CD14-positive monocyte (primary cell): ENCODE results near the gene LGALS3. TPM values are rescaled to one million over a fixed set of nuclear protein-coding genes. Genes with fewer than 3 reads are reported as not detected.
A peak's percentile ranks its signal among the peaks of the same experiment; 100 is the strongest.

ENCODE experiments used
- DNase-seq, 3 donors: peaks; one replicate each; pipeline ENCODE4 v3.0.0-alpha.2; 2011 to 2022
- H2AFZ ChIP-seq: 2 replicates; pipeline ENCODE4 v1.6.0; 2012; ENCODE audit warnings: mild to moderate bottlenecking, low read depth, low read length, inconsistent platforms; ENCODE audit not compliant: insufficient read depth, poor library complexity, severe bottlenecking
- H3K27ac ChIP-seq, 2 donors: 1 replicate in 1 of 2; 2 replicates in 1 of 2; pipeline ENCODE4 v1.5.1; 2012 to 2013; ENCODE audit warnings: low read length in 2 of 2, control low read depth in 1 of 2, inconsistent platforms in 1 of 2, low read depth in 1 of 2, mild to moderate bottlenecking in 1 of 2
- H3K27me3 ChIP-seq, 2 donors: one replicate each; pipeline versions ENCODE4 v1.6.0 to v1.6.1; 2011 to 2013; ENCODE audit warnings: low read length in 2 of 2; ENCODE audit not compliant: control insufficient read depth in 2 of 2, insufficient read depth in 2 of 2
- H3K36me3 ChIP-seq, 2 donors: replicated peaks in 1 of 2; 1 replicate in 1 of 2; 2 replicates in 1 of 2; pipeline versions ENCODE4 v1.5.1 to v1.6.1; 2012 to 2013; ENCODE audit warnings: low read length in 2 of 2, control low read depth in 1 of 2, inconsistent platforms in 1 of 2, mild to moderate bottlenecking in 1 of 2; ENCODE audit not compliant: insufficient read depth in 2 of 2, control insufficient read depth in 1 of 2
- H3K4me1 ChIP-seq, 2 donors: 1 replicate in 1 of 2; 2 replicates in 1 of 2; pipeline versions ENCODE4 v1.5.1 to v1.6.1; 2012 to 2013; ENCODE audit warnings: low read length in 2 of 2, control low read depth in 1 of 2, inconsistent platforms in 1 of 2, mild to moderate bottlenecking in 1 of 2, moderate library complexity in 1 of 2; ENCODE audit not compliant: insufficient read depth in 2 of 2, control insufficient read depth in 1 of 2
- H3K4me2 ChIP-seq: replicated peaks from 2 replicates; pipeline ENCODE3; 2012; ENCODE audit warnings: low read length, moderate library complexity, mild to moderate bottlenecking; ENCODE audit not compliant: poor library complexity, severe bottlenecking; ENCODE audit errors: extremely low read depth
- H3K4me3 ChIP-seq, 3 experiments: fragments of 200-600 bp in 1 of 3; sonication (generic) in 1 of 3; replicated peaks in 1 of 3; 1 replicate in 2 of 3; 2 replicates in 1 of 3; pipeline ENCODE4 v1.5.1; 2011 to 2013; ENCODE audit warnings: low read length in 3 of 3, mild to moderate bottlenecking in 3 of 3, control low read depth in 2 of 3, low read depth in 2 of 3, inconsistent platforms in 1 of 3, moderate library complexity in 1 of 3
- H3K79me2 ChIP-seq: 2 replicates; pipeline ENCODE4 v1.6.0; 2012; ENCODE audit warnings: mild to moderate bottlenecking, control low read depth, inconsistent platforms, low read length, moderate library complexity; ENCODE audit not compliant: insufficient read depth
- H3K9ac ChIP-seq: 2 replicates; pipeline ENCODE4 v1.6.0; 2017; ENCODE audit warnings: low read length, mild to moderate bottlenecking; ENCODE audit not compliant: insufficient read depth, poor library complexity, severe bottlenecking
- H3K9me3 ChIP-seq, 2 donors: replicated peaks in 1 of 2; 1 replicate in 1 of 2; 2 replicates in 1 of 2; pipeline versions ENCODE4 v1.5.1 to v1.6.1; 2012 to 2013; ENCODE audit warnings: low read length in 2 of 2, control low read depth in 1 of 2; ENCODE audit not compliant: control insufficient read depth in 1 of 2, insufficient read depth in 1 of 2
- H4K20me1 ChIP-seq: 2 replicates; pipeline ENCODE4 v1.6.0; 2012; ENCODE audit warnings: mild to moderate bottlenecking, low read length, control low read depth, moderate library complexity; ENCODE audit not compliant: insufficient read depth
- H3K27ac Mint-ChIP-seq, 7 donors: one replicate each; pipeline ENCODE4 v1.8.0; 2020; ENCODE audit warnings: mild to moderate bottlenecking in 7 of 7, mixed read lengths in 7 of 7, moderate library complexity in 6 of 7, inconsistent platforms in 2 of 7
- H3K27me3 Mint-ChIP-seq, 3 donors: one replicate each; pipeline ENCODE4 v1.8.0; 2021 to 2022; ENCODE audit warnings: low read depth in 3 of 3, mild to moderate bottlenecking in 3 of 3, mixed read lengths in 3 of 3, moderate library complexity in 3 of 3, inconsistent platforms in 1 of 3
- H3K36me3 Mint-ChIP-seq, 2 donors: one replicate each; pipeline ENCODE4 v1.8.0; 2020; ENCODE audit warnings: mixed read lengths in 2 of 2, inconsistent platforms in 1 of 2, mild to moderate bottlenecking in 1 of 2
- H3K4me1 Mint-ChIP-seq: one replicate; pipeline ENCODE4 v1.8.0; 2020; ENCODE audit warnings: mild to moderate bottlenecking, mixed read lengths
- H3K4me3 Mint-ChIP-seq, 2 donors: one replicate each; pipeline ENCODE4 v1.8.0; 2020; ENCODE audit warnings: mild to moderate bottlenecking in 2 of 2, mixed read lengths in 2 of 2, moderate library complexity in 1 of 2
- H3K9me3 Mint-ChIP-seq, 7 donors: one replicate each; pipeline ENCODE4 v1.8.0; 2020 to 2022; ENCODE audit warnings: mixed read lengths in 7 of 7, mild to moderate bottlenecking in 6 of 7, moderate library complexity in 6 of 7, inconsistent platforms in 2 of 7
- WGBS: methylation state at CpG from one replicate; pipeline ENCODE4 v1.1.5; 2013; ENCODE audit warnings: missing lambda C conversion rate; ENCODE audit not compliant: insufficient coverage; 5-methylcytosine and 5-hydroxymethylcytosine counted together
- intact Hi-C, 2 donors: fragments of 100-400 bp; cut with micrococcal nuclease; formaldehyde crosslinking; loops; one replicate each; pipeline versions ENCODE4 v1.15.0 to v1.15.1; 2023
- polyA plus RNA-seq, 3 donors: library from polyadenylated mRNA; depleted of rRNA in 1 of 3; unstranded in 2 of 3; stranded (reverse) in 1 of 3; fragments of 300-500 nt in 2 of 3; fragments of >200 nt in 1 of 3; fragmentation: Illumina TruSeq in 2 of 3; gene quantifications; 1 replicate in 2 of 3; 2 replicates in 1 of 3; pipeline ENCODE4 v1.2.3, GENCODE V29; 2012 to 2021
- TF ChIP-seq, protein P1 (sequence below): fragments of 200-600 bp; IDR thresholded peaks from one replicate; pipeline ENCODE4 v1.8.0; 2022; ENCODE audit warnings: antibody characterized with exemption, mild to moderate bottlenecking

Gene LGALS3
- polyA plus RNA-seq, 3 donors = 266 to 878 (median 788) TPM

GRCh38 chr14:55115460-55115859 is 13.6 kb upstream of the LGALS3 start:
- Histone ChIP-seq H3K9me3 (no peaks in the 10 kb centered on the region), H3K36me3 (no peaks in the 10 kb centered on the region), H3K27me3 (no peaks in the 10 kb centered on the region), H3K79me2 (no peaks in the 10 kb centered on the region), H2AFZ (no peak overlapping the region), H3K9ac (no peak overlapping the region), H3K4me3 (no peak overlapping the region), H3K4me1 (peaks cover 50 to 52% of the 10 kb centered on the region in 2 donors), H4K20me1 (no peaks in the 10 kb centered on the region), H3K27ac (no peak overlapping the region), H3K4me2 (no peak overlapping the region)
- no peak overlapping the region for H3K4me3 Mint-ChIP-seq
- WGBS = 94% methylated on average over 2 of the region's 3 CpGs
- intact Hi-C loops = no loop called here
- peaks cover 0 to 9% (median 1%) of the 10 kb centered on the region in 3 donors for H3K27me3 Mint-ChIP-seq
- peak overlapping the region in 3 of 7 donors; percentile 54 to 81 (median 78) for H3K27ac Mint-ChIP-seq
- H3K4me1 Mint-ChIP-seq = peaks cover 47% of the 10 kb centered on the region
- H3K9me3 Mint-ChIP-seq = peaks cover 0 to 6% (median 2%) of the 10 kb centered on the region in 7 donors
- no peak for DNase-seq
- H3K36me3 Mint-ChIP-seq = peaks cover 3 to 8% of the 10 kb centered on the region in 2 donors
- TF ChIP-seq, protein P1, sequence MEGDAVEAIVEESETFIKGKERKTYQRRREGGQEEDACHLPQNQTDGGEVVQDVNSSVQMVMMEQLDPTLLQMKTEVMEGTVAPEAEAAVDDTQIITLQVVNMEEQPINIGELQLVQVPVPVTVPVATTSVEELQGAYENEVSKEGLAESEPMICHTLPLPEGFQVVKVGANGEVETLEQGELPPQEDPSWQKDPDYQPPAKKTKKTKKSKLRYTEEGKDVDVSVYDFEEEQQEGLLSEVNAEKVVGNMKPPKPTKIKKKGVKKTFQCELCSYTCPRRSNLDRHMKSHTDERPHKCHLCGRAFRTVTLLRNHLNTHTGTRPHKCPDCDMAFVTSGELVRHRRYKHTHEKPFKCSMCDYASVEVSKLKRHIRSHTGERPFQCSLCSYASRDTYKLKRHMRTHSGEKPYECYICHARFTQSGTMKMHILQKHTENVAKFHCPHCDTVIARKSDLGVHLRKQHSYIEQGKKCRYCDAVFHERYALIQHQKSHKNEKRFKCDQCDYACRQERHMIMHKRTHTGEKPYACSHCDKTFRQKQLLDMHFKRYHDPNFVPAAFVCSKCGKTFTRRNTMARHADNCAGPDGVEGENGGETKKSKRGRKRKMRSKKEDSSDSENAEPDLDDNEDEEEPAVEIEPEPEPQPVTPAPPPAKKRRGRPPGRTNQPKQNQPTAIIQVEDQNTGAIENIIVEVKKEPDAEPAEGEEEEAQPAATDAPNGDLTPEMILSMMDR = no peak

DNA sequence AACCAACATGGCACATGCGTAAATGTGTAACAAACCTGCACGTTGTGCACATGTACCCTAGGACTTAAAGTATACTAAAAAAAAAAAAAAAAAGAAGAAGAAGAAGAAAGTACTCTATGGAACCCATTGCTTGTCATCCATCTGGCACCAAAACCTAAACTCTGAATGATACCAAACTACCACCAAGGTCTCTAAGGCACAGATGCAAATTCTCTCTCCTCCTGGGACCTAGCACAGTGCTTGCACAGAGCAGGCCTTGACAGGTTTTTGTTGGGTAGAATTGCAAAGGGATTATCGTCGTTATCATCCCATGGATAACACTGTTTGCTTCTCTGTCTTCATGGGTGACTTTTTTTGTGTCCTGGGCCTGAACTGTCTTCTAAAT is 13.2 kb upstream of the LGALS3 start:
- H3K36me3 ChIP-seq = no peaks in the 10 kb centered on the region
- no peaks in the 10 kb centered on the region for H3K27me3 ChIP-seq
- no peak overlapping the region for H2AFZ ChIP-seq
- no peak overlapping the region for H3K4me2 ChIP-seq
- no peak overlapping the region for H3K4me3 ChIP-seq
- Mint-ChIP-seq H3K36me3 (peaks cover 3 to 8% of the 10 kb centered on the region in 2 donors), H3K4me1 (peaks cover 51% of the 10 kb centered on the region), H3K4me3 (no peak overlapping the region), H3K9me3 (peaks cover 0 to 6% (median 2%) of the 10 kb centered on the region in 7 donors), H3K27me3 (peaks cover 0 to 9% (median 1%) of the 10 kb centered on the region in 3 donors), H3K27ac (peak overlapping the region in 3 of 7 donors; percentile 21 to 95 (median 88))
- TF ChIP-seq, protein P1 = no peak
- peaks cover 54 to 56% of the 10 kb centered on the region in 2 donors for H3K4me1 ChIP-seq
- DNase-seq = no peak
- no peaks in the 10 kb centered on the region for H3K79me2 ChIP-seq
- no peaks in the 10 kb centered on the region for H4K20me1 ChIP-seq
- H3K9ac ChIP-seq = no peak overlapping the region
- 100% methylated on average over 1 of the region's 4 CpGs for WGBS
- peak overlapping the region in 1 of 2 donors; percentile 98 for H3K27ac ChIP-seq
- H3K9me3 ChIP-seq = no peaks in the 10 kb centered on the region
- intact Hi-C loops = no loop called here
